GM18499 (cell line): ENCODE results near the gene SRI.
A peak's percentile ranks its signal among the peaks of the same experiment; 100 is the strongest.

Source experiments
- ATAC-seq: cut with Tn5 transposase; IDR thresholded peaks from one replicate; pipeline ENCODE4 v1.9.1; 2021; ENCODE audit warnings: moderate number of reproducible peaks; ENCODE audit not compliant: insufficient read depth, unreplicated experiment

Gene SRI

DNA sequence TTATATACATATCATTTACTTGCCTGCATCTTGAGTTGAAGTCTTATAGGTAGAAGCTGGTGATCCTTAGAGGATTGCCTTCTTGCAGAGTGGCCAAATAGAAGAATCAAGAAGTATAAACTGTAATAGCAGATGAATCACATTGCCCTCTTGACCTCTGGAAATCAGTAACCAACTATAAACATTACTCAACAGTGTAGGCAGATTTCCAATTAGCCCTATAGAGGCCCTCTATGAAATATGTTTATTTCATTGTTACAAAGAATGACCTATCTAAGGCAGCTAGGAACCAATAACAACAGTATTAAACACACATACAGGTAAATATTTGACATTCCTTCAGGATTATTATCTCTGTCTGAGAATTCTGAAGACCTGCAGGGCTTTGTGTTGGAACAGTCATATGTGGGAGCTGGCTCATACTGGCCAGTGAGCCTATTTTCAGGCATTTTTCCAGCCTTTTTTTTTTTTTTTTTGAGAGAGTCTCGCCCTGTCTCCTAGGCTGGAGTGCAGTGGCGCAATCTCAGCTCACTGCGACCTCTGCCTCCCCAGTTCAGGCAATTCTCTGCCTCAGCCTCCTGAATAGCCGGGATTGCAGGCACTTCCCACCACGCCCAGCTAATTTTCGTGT is 7.2 kb upstream of the SRI start:
- no peak for ATAC-seq

DNA sequence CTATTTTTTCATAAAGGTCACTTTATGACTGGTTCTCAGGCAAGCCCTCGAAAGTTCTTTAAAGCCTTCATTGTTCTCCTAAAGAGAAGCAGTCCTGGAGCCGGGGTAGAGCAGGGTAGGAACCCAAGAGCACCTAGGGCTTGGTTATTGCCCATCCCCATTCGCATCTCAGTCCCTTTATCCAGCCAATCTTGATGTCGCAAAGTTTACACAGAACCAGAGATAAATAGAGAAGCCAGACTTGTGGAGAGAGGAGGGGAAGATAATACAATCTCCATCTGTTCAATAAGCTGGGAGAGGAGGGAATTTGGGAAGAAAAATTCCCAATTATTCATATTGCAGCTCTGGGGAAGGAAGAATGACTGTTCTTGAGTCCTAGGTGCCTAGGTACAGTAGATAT is 6.4 kb upstream of the SRI start:
- no peak for ATAC-seq

DNA sequence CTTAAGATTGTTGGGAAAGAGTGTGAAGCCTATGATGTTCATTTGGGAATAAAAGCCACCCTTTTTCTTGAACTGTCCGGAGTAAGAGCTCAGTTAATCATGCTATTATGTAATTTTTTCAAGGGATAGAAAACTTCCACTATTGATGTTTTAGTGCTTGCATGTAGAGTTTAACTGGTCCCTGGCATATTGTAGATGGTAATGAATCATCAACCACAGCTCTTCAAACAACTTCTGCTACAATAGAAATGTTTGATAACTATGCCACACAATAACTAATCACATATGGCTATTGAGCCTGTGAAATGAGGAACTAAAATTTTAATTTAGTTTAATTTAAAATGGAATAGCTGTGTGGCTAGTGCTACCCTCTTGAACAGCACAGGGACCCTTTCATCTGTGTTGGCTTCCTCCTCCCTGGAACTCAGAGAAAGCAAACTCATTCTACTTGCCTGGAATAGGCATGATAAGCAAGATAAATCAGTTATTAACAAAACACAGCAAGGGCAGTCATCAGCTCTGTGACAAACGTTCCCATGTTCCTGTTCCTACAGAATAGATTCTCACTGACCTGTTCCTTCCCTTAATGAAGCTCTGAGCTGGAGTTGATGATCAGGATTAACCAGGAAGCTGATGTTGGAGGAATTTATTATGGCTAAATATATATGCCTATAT is 4.9 kb upstream of the SRI start:
- no peak for ATAC-seq

DNA sequence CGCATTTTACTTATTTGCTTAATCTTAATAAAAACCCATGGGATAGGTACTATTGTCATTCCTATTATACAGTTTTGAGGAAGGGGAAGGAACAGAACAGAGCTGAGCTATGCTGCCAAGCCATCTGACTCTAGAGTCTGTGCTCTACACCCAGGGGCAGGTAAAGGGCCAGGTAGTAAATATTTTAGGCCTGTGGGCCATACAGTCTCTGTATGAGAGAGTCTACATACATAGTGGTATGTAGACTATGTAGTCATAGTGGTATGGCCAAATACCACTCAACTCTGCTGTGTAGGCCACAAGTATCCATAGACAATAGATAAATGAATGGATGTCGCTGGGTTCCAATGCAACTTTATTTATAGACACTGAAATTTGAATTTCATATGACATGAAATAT is 3.4 kb upstream of the SRI start:
- no peak for ATAC-seq

DNA sequence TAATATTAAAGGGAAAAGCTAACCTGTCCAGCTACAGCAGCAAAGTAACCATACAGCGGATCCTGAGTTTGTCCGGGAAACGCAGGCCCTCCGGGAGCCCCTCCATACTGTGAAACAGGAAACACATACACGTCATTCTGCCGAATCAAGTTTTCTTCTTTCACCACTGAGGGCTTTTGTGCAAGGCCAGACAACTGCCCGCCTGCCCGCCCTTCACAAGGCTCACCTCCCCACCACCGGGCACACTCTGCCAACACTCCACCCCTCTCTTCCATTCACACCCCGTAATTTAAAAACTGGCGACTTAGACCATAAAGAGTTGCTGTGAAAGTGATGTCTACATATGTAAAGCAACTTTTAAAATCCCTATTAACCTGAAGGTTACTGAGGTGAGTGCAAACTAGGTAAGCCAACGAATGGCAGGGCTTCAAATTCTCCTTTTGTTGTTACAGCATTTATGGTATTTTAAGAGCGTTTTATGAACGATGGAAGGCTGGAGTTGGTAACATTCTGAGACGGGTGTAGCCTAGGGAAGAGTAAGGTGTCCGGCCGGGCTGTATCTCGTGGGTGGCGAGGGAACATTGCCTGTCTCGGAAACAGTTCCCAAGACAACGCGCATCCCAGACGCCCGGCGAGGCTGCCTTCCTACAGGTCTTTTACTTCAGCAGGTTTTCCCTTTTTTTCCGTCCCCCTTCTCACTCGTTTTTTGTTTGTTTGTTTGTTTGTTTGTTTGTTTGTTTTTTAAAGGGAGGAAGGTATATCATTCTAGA is 817 bp downstream of the SRI start:
- ATAC-seq: peak; percentile 16

DNA sequence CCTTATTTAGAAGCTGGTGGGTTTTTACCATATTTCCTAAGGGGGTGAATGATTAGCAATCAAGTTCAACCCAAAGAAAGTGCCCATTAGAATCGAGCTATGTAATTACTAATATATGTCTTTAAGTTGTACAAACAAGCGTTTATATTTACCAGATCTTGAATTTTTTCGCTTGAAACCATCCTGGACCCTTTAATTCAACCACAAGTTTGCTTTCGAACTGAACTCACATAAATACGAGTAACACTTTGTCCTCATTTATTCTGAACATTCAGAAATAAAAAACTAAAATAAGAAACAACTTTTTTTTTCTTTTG is 1.5 kb downstream of the SRI start:
- ATAC-seq: no peak

DNA sequence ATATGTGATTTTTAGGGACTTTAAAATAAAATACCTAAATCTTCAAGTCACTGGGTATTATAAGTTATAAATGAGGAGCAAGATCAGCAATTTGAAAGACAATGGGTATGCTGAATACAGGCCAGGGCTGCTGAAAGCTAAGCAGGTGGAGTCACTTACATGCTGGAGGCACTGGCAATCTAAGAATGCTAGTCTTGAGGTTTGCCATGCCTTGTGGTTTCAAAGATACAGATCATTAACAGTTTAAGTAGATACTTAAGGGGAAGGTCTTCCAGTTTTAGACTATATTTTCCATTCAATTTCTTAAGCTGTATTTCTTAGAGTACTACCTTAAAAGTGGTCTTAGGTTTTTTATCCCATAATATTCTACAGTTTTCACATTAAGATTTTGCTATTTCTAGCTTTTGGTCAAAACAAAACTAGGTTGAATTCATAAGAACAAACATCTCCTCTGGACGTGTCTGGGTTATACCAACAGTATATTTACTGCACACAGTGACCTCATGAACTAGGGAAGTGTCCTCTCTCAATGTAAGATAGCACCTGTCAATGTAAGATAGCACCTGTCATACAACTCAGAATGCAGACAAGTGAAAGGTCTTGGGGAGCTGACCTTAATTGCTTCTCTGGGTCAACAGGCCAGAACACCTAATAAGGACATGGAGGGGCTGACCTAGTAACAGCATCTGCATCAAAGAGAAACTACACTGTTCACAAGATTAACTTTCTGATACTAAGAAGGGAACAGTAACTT is 2.0 kb downstream of the SRI start:
- peak; percentile 78 for ATAC-seq

DNA sequence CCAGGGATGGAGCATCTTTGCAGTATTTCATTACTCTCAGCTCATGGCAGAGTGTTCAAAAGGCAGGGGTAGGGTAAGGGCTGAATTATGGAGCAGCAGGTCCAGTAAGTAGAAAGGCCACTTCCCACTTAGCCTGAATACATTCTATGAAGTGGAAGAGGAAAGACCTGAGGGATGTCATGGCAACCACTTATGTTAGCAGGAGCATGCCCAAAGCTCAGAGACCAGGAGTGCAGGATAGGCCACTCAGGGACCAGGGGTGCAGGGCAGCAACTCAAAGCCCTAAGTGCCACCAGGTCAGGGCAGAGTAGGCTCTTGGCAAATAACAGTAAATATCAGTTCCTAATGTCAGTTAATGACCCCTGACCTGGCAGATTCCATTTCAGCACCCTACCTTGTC is 3.6 kb downstream of the SRI start:
- no peak for ATAC-seq

DNA sequence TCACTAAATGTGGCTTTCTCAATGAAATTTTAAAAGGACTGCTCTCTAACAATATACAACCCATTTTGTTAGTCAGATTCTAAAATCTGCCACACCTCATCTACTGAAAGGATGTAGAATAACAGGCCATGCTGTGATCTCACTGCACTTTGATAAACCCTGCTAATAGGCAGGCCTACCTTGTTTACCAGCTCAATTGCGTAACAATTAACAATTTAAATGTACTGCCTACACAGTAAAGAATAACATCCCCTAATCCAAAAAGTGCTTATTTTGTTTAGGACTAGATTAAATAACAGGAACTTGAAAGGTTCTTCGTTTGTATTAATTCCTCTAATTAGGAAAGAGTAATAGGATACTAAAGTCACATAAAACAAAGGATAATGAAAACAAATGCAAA is 4.5 kb downstream of the SRI start:
- no peak for ATAC-seq

DNA sequence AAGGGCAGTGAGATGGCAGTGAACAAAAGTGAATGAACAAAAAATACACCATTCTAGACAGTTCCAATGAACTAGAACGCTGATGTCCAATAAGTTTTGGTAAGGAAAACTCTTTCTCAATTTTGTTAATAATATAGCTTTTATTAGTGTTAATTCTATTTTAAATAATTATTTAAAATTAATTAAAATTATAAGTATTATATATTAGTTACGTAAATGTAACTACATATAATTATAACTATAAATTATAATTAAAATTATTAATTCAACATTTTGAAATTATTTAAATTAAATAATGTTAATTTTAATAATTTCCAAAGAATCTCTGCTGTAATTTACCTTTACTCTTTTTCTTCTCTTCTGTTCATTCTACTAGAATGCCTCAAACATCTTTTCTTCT is 5.4 kb downstream of the SRI start:
- ATAC-seq: no peak

DNA sequence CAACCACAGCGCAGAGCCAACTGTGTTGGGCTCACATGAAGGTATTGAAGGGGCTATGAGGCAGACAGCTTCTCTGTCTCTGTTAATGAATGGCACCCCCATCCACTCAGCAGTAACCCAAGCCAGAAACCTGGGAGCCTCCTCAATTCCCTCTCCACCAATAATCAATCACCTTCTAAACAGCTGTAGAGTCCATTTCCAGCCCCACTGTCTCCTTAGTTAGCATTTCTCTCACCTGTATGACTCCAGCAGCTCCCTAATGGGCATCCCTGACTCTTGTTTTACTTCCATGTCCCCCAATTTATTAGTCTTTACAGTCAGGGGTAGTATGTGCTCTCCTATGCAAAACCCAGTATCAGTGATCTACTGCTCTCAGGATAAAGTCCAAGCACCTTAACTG is 6.9 kb downstream of the SRI start:
- no peak for ATAC-seq

DNA sequence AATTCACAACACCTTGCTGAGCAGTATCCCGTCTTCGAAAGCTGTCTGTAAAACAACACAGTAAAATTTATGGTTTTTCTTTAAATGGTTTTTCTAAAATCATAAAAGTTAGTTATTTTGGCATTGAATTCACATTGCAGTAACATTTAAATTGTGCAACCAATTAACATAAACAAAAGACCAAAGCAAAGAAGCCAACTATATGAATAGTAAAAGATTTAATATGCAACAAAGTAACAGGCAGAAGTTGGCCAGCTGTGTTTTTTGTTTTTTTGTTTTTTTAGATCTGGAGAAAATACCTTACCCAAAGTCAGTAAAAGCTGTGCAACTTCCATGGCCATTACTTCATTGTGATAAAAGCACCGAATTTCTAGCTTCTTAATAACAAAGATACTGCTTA is 11.3 kb downstream of the SRI start:
- no peak for ATAC-seq

DNA sequence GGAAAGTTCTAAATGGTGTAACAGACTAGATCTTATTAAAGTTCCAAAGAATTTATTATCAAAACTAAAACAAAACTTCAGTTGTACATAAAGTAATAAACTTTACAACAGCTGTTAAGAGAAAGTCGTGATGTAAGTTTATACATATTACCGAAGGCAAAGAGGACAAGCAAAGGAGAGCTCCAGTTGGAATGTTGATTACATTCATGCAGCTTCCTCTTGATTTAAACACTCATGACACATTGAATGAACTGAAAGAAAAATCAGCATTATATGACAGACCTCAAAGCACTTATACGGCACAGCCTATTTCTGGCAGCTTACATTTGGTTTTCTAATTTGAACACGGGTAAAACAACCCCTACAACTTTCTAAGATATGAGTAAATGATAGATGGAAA is 13.6 kb downstream of the SRI start:
- ATAC-seq: no peak

DNA sequence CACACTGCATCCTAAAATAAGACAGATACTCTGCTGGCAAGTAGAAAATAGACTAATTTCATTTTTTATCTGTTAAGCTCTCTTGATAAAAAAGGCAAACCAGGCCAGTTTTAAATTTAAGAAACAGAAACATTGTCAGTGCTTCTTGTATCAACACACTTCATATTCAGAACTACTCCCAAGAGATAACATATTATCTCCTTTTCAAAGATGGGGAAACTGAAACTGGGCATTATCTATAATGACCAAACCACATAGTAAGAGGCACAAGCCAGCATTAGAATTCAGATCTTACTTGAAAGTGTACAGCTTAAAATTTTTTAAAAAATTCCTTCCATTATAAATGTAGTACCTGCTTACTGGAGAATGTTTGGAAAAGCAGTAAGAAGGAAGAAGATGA is 14.7 kb downstream of the SRI start:
- ATAC-seq: no peak

DNA sequence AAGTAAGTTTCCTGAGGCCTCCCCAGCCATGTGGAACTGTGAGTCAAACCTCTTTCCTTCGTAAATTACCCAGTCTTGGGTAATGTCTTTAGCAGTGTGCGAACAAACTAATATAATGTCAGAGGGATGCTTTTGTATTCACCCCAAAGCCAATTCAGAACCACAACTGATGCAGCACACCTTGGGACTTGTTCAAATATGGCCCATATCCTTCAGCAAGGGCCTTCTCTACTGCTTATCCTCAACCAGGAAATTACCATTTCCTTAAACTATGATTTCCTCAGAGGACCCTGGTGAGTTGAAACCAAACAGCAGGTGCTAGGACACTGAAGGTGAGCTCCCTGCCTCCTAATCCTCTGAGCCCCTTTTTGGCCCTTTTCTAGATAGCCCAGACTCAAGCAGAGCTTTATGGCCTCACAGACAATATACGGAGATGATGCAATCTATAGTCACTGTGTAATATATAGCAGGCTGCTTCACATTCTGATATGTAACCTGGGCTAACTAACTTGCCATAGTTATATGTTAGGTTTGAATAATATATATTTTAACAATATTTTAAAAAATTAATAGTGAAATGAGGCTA is 15.2 kb downstream of the SRI start:
- no peak for ATAC-seq

DNA sequence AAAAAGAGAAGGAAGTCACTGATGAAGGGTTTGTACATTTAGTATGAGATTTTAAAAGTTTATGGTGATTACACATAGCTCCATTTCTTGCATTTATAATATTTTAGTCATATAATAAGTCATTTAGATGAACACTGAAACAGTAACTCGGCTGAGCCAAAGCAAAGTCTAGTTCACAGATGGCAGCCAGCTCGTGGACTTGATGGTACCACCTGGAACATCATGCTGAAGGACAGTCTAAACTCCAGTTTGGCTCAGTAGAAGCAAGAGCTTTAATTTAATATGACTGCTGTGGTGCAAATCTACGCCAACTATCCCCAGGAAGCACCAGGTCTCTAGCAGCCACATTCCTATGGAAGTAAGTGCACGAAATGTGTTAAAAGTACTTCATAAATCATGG is 16.4 kb downstream of the SRI start:
- ATAC-seq: no peak

DNA sequence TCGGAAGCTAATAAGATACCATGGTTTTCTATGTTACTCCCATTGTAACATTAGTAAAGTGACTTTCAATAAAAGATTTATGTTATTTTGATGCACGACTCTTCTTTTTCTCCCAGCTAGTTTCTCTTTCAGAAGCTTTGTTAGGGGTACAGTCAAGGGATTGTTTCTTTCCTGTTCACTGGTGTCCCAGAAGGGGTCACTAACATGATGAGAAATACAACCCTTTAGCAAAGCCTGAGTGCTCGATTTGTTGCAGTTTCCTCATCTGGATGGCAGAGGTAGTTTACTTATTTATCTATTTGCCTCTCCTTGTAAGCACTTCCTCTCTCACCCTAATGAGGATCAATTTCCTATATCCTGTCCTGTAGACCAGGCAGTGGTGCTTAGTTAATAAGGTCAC is 17.0 kb downstream of the SRI start:
- ATAC-seq: no peak

DNA sequence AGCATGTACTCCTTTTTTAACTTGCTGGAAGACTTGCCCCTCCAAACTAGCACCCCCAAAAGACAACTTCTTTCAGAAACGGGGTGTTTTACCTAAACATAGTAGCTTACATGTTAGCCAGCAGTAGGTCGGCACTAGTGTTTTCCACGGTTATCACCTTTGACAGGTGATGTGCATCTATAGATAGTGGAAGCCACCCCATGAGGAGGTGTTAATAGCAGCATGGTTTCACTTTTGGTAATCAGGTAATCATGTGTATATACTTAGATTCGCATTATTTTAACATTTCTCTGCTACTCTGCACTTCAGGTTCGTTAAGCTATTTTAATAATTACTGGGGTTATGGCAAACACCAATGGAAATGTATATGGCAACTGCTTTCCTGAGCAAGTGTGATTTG is 17.6 kb downstream of the SRI start:
- no peak for ATAC-seq

DNA sequence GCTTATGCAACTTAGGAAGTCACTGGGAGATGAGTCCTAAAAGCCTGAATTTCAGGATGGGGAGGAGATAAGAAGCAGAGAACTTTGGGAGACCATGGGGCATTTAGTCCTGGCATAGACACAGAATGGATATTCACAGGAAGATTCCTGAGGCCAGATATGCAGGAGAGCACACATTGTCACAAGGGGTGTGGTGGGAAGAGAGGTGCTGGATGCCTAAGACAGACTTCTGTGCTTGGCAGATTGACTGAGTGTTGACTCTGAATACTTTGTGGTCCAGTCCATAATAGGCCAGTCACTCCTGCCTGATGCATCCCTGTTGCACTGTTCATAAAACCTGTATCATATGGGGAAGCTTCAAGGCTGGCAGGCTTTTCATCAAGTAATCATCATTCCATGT is 18.5 kb downstream of the SRI start:
- ATAC-seq: no peak

DNA sequence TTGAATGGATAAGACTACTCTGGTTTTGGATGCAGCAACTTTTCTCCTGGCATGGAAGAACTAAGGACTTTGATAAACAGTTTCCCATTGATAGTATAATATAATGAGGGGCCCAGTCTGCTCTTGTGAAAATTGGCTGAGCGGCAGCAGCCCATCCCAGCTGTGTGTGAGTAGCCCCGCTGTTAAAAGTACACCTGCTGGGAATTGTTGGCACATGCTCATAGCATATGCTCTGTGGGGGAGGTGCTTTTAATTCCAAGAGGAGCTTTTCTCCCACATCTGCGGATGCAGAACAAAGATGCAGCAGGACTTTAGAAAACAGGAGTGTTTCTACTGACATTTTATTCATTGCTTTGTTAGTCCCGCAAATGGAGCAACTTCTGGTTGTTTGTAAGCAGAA is 19.0 kb downstream of the SRI start:
- ATAC-seq: no peak

DNA sequence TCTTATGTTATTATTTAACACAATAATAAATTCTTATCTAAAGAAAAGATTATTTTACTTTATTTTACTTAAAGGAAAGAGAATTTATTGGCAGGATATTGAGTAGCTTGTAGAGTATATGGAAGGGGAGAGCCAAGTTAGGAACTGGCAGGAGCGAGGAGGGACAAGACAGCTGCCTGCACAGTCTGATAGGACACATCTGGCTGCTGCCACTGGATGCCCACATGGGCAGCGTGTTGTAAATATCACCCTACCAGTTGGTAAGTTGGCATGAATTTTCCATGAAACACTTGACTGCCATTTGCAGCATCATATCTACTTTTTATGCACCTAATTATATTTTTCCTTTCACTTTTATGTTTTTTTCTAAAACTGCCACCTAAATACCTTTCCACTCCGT is 19.6 kb downstream of the SRI start:
- ATAC-seq: no peak
